B cell (primary cell): ENCODE results near the gene CCDC124. TPM values are rescaled to one million over a fixed set of nuclear protein-coding genes. Genes with fewer than 3 reads are reported as not detected.
"Not testable (repeated sequence)": the region's sequence is repeated elsewhere in the genome, so short reads cannot be mapped to it uniquely, and the experiment has no call there.

ENCODE experiments used
- ATAC-seq: fragments of 200-7000 bp; cut with Tn5 transposase; one replicate; pipeline ENCODE4 v1.10.0; 2021; ENCODE audit warnings: low read depth, mild to moderate bottlenecking, moderate number of reproducible peaks, moderate library complexity
- CTCF ChIA-PET: fragments of 350-600 bp; sonication (Branson Sonifier 250); formaldehyde crosslinking; loops from one replicate; lab custom pipeline; 2021; ENCODE audit warnings: antibody characterized with exemption, inconsistent platforms; lab: Charles Lee
- POLR2A ChIA-PET: fragments of 350-600 bp; sonication (Branson Sonifier 250); formaldehyde crosslinking; loops from one replicate; lab custom pipeline; 2021; ENCODE audit warnings: antibody characterized with exemption; lab: Charles Lee
- DNase-seq: peaks from one replicate; pipeline ENCODE4 v3.0.0; 2013
- H2AFZ ChIP-seq: 2 replicates; pipeline ENCODE4 v1.6.1; 2012; ENCODE audit warnings: mild to moderate bottlenecking, low read depth, low read length; ENCODE audit not compliant: insufficient read depth, poor library complexity, severe bottlenecking
- H3K27ac ChIP-seq, 2 donors: 1 replicate in 1 of 2; 2 replicates in 1 of 2; pipeline ENCODE4 v1.5.1; 2012 to 2013; ENCODE audit warnings: low read length in 2 of 2, mild to moderate bottlenecking in 2 of 2, moderate library complexity in 1 of 2
- H3K27me3 ChIP-seq, 4 experiments: fragments of 200-600 bp in 1 of 4; sonication (generic) in 1 of 4; replicated peaks in 1 of 4; 1 replicate in 2 of 4; 2 replicates in 2 of 4; pipeline versions ENCODE4 v1.6.1 to v1.7.0; 2013 to 2016; ENCODE audit warnings: low read length in 3 of 4, mild to moderate bottlenecking in 2 of 4, mixed read lengths in 1 of 4, moderate library complexity in 1 of 4; ENCODE audit not compliant: insufficient read depth in 4 of 4, control insufficient read depth in 3 of 4; ENCODE audit errors: control extremely low read depth in 1 of 4
- H3K36me3 ChIP-seq, 2 experiments: replicated peaks in 1 of 2; 1 replicate in 1 of 2; 2 replicates in 1 of 2; pipeline versions ENCODE4 v1.6.1 to v1.7.1; 2013; ENCODE audit warnings: low read length in 1 of 2; ENCODE audit not compliant: insufficient read depth in 2 of 2, control insufficient read depth in 1 of 2; ENCODE audit errors: control extremely low read depth in 1 of 2, extremely low read depth in 1 of 2
- H3K4me1 ChIP-seq, 2 donors: fragments of 200-600 bp in 1 of 2; sonication (generic) in 1 of 2; 1 replicate in 1 of 2; 2 replicates in 1 of 2; pipeline versions ENCODE4 v1.5.1 to v1.6.1; 2013 to 2017; ENCODE audit warnings: low read length in 2 of 2; ENCODE audit not compliant: control insufficient read depth in 2 of 2, insufficient read depth in 2 of 2
- H3K4me2 ChIP-seq: replicated peaks from 2 replicates; pipeline ENCODE3; 2012; ENCODE audit warnings: mild to moderate bottlenecking, low read depth, low read length; ENCODE audit not compliant: poor library complexity, severe bottlenecking
- H3K4me3 ChIP-seq, 5 experiments: fragments of 200-600 bp in 1 of 5; sonication (generic) in 1 of 5; 1 replicate in 3 of 5; 2 replicates in 2 of 5; pipeline versions ENCODE4 v1.5.1 to v1.7.0; 2011 to 2016; ENCODE audit warnings: low read length in 4 of 5, mild to moderate bottlenecking in 4 of 5, low read depth in 2 of 5, control low read depth in 1 of 5, moderate library complexity in 1 of 5; ENCODE audit not compliant: insufficient read depth in 1 of 5; ENCODE audit errors: control extremely low read depth in 1 of 5, extremely low read depth in 1 of 5
- H3K79me2 ChIP-seq: fragments of 200-600 bp; sonication (generic); one replicate; pipeline ENCODE4 v1.6.0; 2016; ENCODE audit warnings: low read length; ENCODE audit not compliant: control insufficient read depth, insufficient read depth
- H3K9ac ChIP-seq: fragments of 200-600 bp; sonication (generic); 2 replicates; pipeline ENCODE4 v1.6.1; 2017; ENCODE audit warnings: mild to moderate bottlenecking, low read length, moderate library complexity
- H3K9me3 ChIP-seq, 3 donors: one replicate each; pipeline versions ENCODE4 v1.6.1 to v1.7.1; 2013; ENCODE audit warnings: low read length in 2 of 3; ENCODE audit not compliant: control insufficient read depth in 2 of 3, insufficient read depth in 1 of 3; ENCODE audit errors: control extremely low read depth in 1 of 3
- H4K20me1 ChIP-seq: 2 replicates; pipeline ENCODE4 v1.6.0; 2012; ENCODE audit warnings: mild to moderate bottlenecking, low read length; ENCODE audit not compliant: insufficient read depth, control insufficient read depth, poor library complexity, severe bottlenecking
- H3K27ac Mint-ChIP-seq: one replicate; pipeline ENCODE4 v1.8.0; 2021; ENCODE audit warnings: mixed read lengths
- H3K27me3 Mint-ChIP-seq: one replicate; pipeline ENCODE4 v1.8.0; 2021; ENCODE audit warnings: mixed read lengths
- H3K4me1 Mint-ChIP-seq: one replicate; pipeline ENCODE4 v1.8.0; 2021; ENCODE audit warnings: mixed read lengths
- H3K4me3 Mint-ChIP-seq: one replicate; pipeline ENCODE4 v1.8.0; 2021; ENCODE audit warnings: mixed read lengths
- H3K9me3 Mint-ChIP-seq: one replicate; pipeline ENCODE4 v1.8.0; 2022; ENCODE audit warnings: mixed read lengths; ENCODE audit not compliant: insufficient read depth
- CTCF ChIP-seq: fragments of 200-600 bp; IDR thresholded peaks from one replicate; pipeline ENCODE4 v1.8.0; 2022; ENCODE audit warnings: antibody characterized with exemption, mild to moderate bottlenecking
- EZH2 ChIP-seq: IDR thresholded peaks from 2 replicates; pipeline ENCODE4 v1.6.1; 2012; ENCODE audit warnings: borderline replicate concordance, low read depth, mild to moderate bottlenecking, moderate library complexity, low read length; ENCODE audit not compliant: insufficient read depth, poor library complexity, severe bottlenecking
- WGBS: methylation state at CpG from one replicate; pipeline ENCODE4 v1.1.5; 2013; ENCODE audit warnings: missing lambda C conversion rate; ENCODE audit not compliant: insufficient coverage; 5-methylcytosine and 5-hydroxymethylcytosine counted together
- intact Hi-C: fragments of 100-400 bp; cut with micrococcal nuclease; formaldehyde crosslinking; loops from one replicate; pipeline ENCODE4 v1.10.0; 2022
- polyA plus RNA-seq: library from polyadenylated mRNA; depleted of rRNA; stranded (reverse); fragments of >200 nt; gene quantifications from 2 replicates; pipeline ENCODE4 v1.2.3, GENCODE V29; 2012
- total RNA-seq, 2 donors: library from RNA; stranded (reverse); fragments of 120-200 nt in 1 of 2; gene quantifications; 1 replicate in 1 of 2; 2 replicates in 1 of 2; pipeline versions ENCODE4 v1.2.3 to v1.2.4, GENCODE V29; 2013 to 2022

CCDC124 gene
- total and polyA plus RNA-seq, 2 donors (not counting 1 experiment from before 2014, with no cell fraction given), result 25.0 to 57.8 TPM

DNA sequence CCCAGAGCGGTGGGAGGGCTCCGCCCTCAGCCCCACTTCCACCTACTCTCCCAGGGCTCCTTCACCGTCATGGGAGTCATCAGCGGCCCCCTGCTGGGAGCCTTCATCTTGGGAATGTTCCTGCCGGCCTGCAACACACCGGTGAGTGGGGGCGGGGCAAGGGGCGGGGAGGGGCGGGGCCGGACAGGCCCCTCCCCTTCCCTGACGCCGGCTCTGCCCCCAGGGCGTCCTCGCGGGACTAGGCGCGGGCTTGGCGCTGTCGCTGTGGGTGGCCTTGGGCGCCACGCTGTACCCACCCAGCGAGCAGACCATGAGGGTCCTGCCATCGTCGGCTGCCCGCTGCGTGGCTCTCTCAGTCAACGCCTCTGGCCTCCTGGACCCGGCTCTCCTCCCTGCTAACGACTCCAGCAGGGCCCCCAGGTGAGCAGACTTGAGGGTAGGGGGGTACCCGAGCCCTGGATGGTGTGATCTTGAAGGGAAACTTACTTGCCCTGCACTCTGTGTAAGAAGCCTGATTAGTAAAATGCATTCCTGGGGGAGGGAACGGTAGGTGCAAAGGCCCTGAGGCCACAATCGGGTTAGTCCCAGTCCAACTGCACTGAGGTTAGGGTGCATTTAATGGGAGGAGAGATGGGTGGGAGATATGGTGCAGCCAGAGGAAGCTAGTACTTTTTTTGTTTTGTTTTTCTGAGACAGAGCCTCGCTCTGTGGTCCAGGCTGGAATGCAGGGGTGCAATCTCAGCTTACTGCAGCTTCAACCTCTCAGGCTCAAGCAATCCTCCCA, 49.0 kb upstream of the CCDC124 start:
- TF ChIP-seq EZH2 (no peak), CTCF (no peak)
- WGBS, result 94% methylated on average over 27 of the region's 33 CpGs
- H4K20me1 ChIP-seq, result no peaks in the 10 kb centered on the region
- H3K4me3 ChIP-seq, result peak overlapping the region in 1 of 5 experiments; percentile 25
- H3K27me3 Mint-ChIP-seq, result no peaks in the 10 kb centered on the region
- peak overlapping the region; percentile 63 for H3K4me2 ChIP-seq
- ATAC-seq, result no peak
- H3K4me1 Mint-ChIP-seq, result peaks cover 24% of the 10 kb centered on the region
- peaks cover 37 to 39% of the 10 kb centered on the region in 2 donors for H3K4me1 ChIP-seq
- H2AFZ ChIP-seq, result no peak overlapping the region
- H3K27me3 ChIP-seq, result no peaks in the 10 kb centered on the region
- peak overlapping the region; percentile 46 for H3K27ac Mint-ChIP-seq
- POLR2A ChIA-PET, result no interaction called here
- H3K79me2 ChIP-seq, result no peaks in the 10 kb centered on the region
- no peak for DNase-seq
- H3K9ac ChIP-seq, result peak overlapping the region; percentile 15
- intact Hi-C loops, result no loop called here
- CTCF ChIA-PET, result interaction anchor here (0.6 to 1.1 kb wide), 4 partner anchors 9 to 661 kb away, joined by 3 to 5 read pairs (median 4); partner anchors contain the start of gene RPL18A
- peak overlapping the region; percentile 34 for H3K4me3 Mint-ChIP-seq
- H3K9me3 Mint-ChIP-seq, result no peaks in the 10 kb centered on the region
- no peaks in the 10 kb centered on the region for H3K36me3 ChIP-seq
- no peaks in the 10 kb centered on the region for H3K9me3 ChIP-seq
- H3K27ac ChIP-seq, result peak overlapping the region; percentile 48 to 58

- Mint-ChIP-seq H3K27me3 (peaks cover 4% of the 10 kb centered on the region), H3K9me3 (no peaks in the 10 kb centered on the region), H3K4me1 (peaks cover 24% of the 10 kb centered on the region), H3K4me3 (peak overlapping the region; percentile 14), H3K27ac (no peak overlapping the region)
- no peak overlapping the region for H3K27ac ChIP-seq
- peaks cover 37 to 39% of the 10 kb centered on the region in 2 donors for H3K4me1 ChIP-seq
- DNase-seq, result no peak
- intact Hi-C loops, result no loop called here
- H3K9me3 ChIP-seq, result no peaks in the 10 kb centered on the region
- WGBS, result 43% methylated on average over 1 of the region's 7 CpGs
- H2AFZ ChIP-seq, result no peak overlapping the region
- ChIA-PET POLR2A (no interaction called here), CTCF (interaction anchor here (1.6 kb wide), 1 partner anchor 27 kb away, joined by 4 read pairs; the partner anchor contains the start of gene RPL18A)
- no peaks in the 10 kb centered on the region for H3K27me3 ChIP-seq
- H4K20me1 ChIP-seq, result no peaks in the 10 kb centered on the region
- no peaks in the 10 kb centered on the region for H3K79me2 ChIP-seq
- ATAC-seq, result no peak
- TF ChIP-seq EZH2 (no peak), CTCF (no peak)
- H3K4me2 ChIP-seq, result peak overlapping the region; percentile 8
- H3K9ac ChIP-seq, result no peak overlapping the region
- H3K36me3 ChIP-seq, result no peaks in the 10 kb centered on the region
- no peak overlapping the region for H3K4me3 ChIP-seq
Observed at GRCh38 chr19:17886515-17886914, 46.3 kb upstream of the CCDC124 start.

DNA sequence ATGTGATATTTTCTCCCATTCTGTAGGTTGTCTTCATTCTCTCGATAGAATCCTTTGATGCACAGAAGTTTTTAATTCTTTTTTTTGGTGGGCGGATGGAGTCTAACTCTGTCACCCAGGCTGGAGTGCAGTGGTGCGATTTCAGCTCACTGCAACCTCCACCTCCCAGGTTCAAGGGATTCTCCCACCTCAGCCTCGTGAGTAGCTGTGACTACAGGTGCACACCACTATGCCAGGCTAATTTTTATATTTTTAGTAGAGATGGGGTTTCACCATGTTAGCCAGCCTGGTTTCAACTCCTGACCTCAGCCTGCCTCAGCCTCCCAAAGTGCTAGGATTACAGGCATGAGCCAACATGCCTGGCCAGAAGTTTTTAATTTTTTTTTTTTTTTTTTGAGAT, 45.6 kb upstream of the CCDC124 start:
- H3K9ac ChIP-seq, H3K9me3 Mint-ChIP-seq, H3K27me3 ChIP-seq, ATAC-seq, H4K20me1 ChIP-seq, H2AFZ ChIP-seq, H3K27me3 Mint-ChIP-seq, H3K27ac Mint-ChIP-seq, CTCF ChIA-PET, H3K27ac ChIP-seq, H3K36me3 ChIP-seq, H3K9me3 ChIP-seq, H3K4me3 ChIP-seq, H3K4me2 ChIP-seq, DNase-seq, H3K79me2 ChIP-seq, intact Hi-C loops, H3K4me3 Mint-ChIP-seq: not testable (repeated sequence)
- POLR2A ChIA-PET, result interaction anchor here (0.7 kb wide), 1 partner anchor 306 kb away, joined by 5 read pairs; no protein-coding TSS in a partner anchor
- peaks cover 37 to 39% of the 10 kb centered on the region in 2 donors for H3K4me1 ChIP-seq
- H3K4me1 Mint-ChIP-seq, result peaks cover 24% of the 10 kb centered on the region
- WGBS, result no CpG with 5 or more reads among the region's 4 CpGs
